ENCODE measurements around the gene INTU. TPM values are rescaled to one million over a fixed set of nuclear protein-coding genes. Genes with fewer than 3 reads are reported as not detected.

Gene INTU
- 0.54 and 2.8 TPM in 2 replicates for total RNA-seq

DNA sequence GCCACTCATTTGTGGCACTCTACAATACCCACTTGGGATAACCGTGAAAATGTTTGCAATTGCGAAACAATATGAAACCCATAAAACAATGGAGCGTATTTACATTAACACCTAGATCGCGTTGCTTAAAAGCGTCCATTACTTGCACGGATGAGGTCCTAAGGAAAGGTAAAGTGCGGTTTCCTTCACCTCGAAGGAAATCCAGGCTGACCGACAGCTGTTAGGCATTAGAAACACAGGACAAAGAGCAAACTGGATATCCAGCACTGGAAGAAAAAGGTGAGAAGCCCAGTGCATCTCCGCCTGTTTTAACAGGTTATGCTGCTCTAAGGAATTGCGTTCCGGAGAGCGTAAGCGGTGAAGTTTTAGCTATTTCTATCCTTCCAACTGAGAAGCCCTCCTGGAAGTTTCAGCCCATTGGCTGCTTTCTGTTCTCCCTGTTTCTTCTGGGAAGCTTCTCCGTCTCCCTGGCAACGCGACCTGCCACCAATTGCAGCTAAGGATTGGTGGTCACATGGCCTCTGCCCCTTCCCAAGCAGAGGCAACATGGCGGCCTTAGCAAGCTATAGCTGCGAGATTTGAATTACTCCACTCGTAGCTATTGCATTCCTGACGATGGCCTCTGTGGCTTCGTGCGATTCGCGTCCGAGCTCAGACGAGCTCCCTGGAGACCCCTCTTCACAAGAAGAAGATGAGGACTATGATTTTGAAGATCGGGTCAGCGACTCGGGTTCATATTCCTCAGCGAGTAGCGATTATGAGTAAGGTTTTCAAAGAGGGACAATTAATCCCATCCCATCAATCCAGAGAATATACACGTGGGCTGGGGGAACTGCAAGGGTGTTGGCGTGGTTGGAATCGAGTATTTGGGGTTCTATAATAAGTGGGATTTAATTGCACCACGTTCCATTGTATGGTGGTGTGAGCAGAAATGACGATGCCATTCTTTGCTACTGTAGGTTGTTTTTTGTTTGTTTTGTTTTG lies at the start of gene INTU:
TSS of gene INTU (plus strand) at position 538 of the 984 bp plus-strand sequence. CDS start at position 616, 78 bp downstream.

DNA sequence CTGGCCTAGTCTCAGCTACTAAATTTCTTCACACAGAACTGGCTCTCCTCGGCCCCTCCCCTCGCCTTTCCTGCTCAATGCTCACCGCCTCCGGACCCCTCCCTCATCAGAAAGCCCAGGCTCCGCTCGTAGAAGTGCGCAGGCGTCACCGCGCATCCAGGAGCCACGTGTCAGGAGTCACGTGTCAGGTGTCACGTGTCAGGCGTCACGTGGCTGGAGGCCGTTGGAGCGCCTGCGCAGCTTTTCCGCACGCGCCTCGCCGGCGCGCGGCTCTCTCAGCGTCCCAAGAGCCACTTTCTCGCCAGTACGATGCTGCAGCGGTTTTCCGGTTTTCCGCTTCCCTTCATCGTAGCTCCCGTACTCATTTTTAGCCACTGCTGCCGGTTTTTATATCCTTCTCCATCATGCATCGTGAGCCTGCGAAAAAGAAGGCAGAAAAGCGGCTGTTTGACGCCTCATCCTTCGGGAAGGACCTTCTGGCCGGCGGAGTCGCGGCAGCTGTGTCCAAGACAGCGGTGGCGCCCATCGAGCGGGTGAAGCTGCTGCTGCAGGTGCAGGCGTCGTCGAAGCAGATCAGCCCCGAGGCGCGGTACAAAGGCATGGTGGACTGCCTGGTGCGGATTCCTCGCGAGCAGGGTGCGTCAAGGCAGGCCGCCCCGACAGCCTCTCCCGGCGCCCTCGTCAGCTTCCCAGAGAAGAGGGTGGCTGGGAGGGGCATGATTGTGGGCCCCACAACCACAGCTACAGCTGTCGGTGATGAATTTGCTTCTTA lies 97.6 kb downstream of the INTU start, which contains the start of gene SLC25A31:
TSS of gene SLC25A31 (plus strand) at position 259 of the 772 bp plus-strand sequence. CDS start at position 405, 146 bp downstream.

Other genes with a start within 250 kb of the INTU start
- not detected in 2 replicates for gene SLC25A31, start 97.4 kb downstream of the INTU start, total RNA-seq
- 1.1 and 2.1 TPM in 2 replicates for gene HSPA4L, start 149.4 kb downstream of the INTU start, total RNA-seq
- gene PLK4, start 247.9 kb downstream of the INTU start, total RNA-seq, result 3.6 and 3.8 TPM in 2 replicates

All from dermis lymphatic vessel endothelial cell (primary cell).